KOPT-K1 (cell line): ENCODE data around the gene TBPL1.
"Not testable (repeated sequence)": the region's sequence is repeated elsewhere in the genome, so short reads cannot be mapped to it uniquely, and the experiment has no call there.

Experiments used
- H3K27ac ChIP-seq: fragments of 200-600 bp; sonication (generic); 2 replicates; pipeline ENCODE4 v1.5.1; 2016; ENCODE audit warnings: antibody characterized with exemption, mild to moderate bottlenecking, low read depth, low read length; ENCODE audit not compliant: poor library complexity, severe bottlenecking
- H3K36me3 ChIP-seq: fragments of 200-600 bp; sonication (generic); 2 replicates; pipeline ENCODE4 v1.5.1; 2017; ENCODE audit warnings: antibody characterized with exemption, mild to moderate bottlenecking, low read length, moderate library complexity; ENCODE audit not compliant: insufficient read depth
- H3K9me3 ChIP-seq: fragments of 200-600 bp; sonication (generic); 2 replicates; pipeline ENCODE4 v1.5.1; 2017; ENCODE audit warnings: antibody characterized with exemption, low read length, mild to moderate bottlenecking; ENCODE audit not compliant: insufficient read depth, poor library complexity, severe bottlenecking

The TBPL1 gene

DNA sequence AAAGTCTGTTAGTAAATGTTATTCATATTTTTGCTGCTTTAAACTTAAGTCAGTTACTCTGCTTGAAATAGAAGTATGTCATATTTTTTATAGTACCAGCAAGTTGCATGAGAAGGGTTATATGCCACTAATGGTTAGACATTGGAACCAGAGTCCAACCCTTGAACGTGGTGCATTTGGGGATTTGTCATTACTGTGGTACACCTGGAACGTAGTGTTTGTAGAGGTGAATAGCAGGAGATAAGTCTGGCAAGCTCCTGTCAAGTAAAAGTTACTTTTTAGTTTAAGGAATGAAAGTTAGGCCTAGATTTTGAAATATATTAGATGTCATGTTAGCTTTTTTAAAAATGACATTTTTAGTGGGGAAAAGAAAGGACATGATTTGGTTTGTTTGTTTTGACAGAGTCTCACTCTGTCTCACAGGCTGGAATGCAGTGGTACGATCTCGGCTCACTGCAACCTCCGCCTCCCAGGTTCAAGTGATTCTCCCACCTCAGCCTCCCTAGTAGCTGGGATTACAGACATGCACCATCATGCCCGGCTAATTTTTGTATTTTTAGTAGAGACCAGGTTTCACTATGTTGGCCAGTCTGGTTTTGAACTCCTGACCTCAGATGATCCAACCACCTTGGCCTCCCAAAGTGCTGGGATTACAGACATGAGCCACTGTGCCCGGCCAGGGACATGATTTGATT lies 26.4 kb downstream of the TBPL1 start:
- not testable (repeated sequence) for H3K36me3 ChIP-seq, H3K9me3 ChIP-seq, H3K27ac ChIP-seq

DNA sequence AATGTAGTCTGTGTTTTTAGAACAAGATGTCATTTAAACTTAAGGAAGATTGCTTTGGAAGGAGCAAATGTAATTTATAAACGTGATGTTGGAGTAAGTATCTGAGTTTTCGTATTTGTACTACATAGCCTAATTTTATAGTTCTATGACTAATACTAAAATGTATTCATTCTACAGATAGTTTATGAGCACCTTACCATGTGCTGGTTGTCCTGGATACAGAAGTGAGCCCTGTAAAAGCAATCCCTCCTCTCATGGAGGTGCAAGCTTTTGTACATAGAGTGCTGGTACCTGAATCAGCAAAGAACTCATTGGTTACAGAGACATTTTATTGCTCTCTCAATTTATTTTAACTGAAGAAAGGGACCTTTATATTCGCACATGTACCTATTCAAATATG lies 27.1 kb downstream of the TBPL1 start:
- Histone ChIP-seq H3K27ac (no peak overlapping the region), H3K36me3 (peaks cover 6% of the 10 kb centered on the region), H3K9me3 (no peaks in the 10 kb centered on the region)

DNA sequence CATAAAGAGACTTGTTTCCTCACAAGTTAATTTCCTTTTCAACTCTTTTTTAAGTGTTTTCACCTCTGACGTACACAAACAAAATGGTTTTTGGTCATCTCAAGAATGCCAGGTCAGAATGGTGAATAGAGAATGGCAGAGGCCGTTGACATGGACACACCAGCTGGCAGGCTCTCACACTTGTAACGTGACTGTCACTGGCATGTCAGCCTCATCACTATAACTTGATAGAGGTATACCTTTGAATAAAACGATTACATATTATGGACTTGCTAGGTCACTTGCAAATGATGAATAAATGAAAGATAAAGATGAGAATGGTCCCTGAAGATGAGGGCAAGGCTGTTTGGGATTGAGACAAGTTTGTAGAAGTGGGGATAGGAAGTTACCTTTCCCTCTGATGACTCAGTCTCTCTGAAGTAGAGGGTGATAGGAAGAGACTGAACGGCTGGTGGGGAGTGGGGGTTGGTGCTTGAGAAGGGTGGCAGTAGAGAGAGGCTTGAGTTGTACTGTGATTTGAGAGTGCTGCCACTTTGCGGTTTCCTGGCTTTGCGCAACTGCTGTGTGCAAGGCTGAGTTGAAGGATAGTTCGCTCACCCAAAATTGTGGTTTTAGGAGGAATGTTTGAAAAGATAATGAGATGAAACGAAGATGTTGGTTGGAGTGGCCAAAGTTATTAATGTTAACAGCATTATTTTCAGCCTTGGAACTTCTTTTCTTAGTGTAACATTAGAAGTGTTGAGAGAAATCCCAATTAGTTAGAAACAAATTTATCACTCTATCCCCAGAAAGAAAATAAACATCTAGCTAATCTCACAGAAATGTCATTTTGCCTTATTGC lies 30.3 kb downstream of the TBPL1 start:
- H3K27ac ChIP-seq, result peak overlapping the region; percentile 21
- H3K9me3 ChIP-seq, result no peaks in the 10 kb centered on the region
- peaks cover 34% of the 10 kb centered on the region for H3K36me3 ChIP-seq

DNA sequence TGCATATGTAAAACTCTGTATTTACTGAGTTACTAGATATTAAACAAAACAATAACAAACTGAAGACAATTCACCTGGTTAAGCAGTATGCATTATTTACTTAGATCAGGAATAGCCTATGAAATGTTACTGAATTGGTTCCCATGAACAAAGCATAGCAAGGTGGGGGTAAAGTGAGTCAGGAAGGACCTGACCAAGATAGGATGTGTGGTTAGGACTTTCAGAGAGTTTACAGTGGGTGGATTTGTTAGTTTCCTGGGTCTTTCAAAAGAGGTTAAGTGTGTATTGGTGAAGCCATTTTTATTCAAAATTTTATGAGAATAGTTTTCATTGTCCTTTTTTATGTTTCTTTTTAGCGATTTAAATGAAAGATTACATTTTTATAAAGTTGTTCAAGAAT lies 32.9 kb downstream of the TBPL1 start:
- no peak overlapping the region for H3K27ac ChIP-seq
- no peaks in the 10 kb centered on the region for H3K9me3 ChIP-seq
- H3K36me3 ChIP-seq, result peaks cover 40% of the 10 kb centered on the region

DNA sequence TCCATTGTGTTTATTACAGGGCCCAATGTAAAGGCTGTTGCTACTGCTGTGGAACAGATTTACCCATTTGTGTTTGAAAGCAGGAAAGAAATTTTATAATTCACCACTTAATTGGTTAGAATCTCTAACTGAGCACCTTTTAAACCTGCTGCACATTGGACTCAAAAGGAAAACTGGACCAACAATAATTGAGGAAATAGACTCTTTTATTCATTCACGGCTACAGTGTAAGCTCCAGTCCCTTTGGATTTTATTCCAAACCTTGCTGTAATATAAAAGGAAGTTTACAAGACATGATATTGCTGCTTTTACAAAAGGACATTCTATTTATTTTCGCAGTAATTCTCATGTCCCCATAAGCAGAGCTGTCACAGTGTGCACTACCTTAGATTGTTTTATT lies 33.9 kb downstream of the TBPL1 start:
- H3K9me3 ChIP-seq, result no peaks in the 10 kb centered on the region
- no peak overlapping the region for H3K27ac ChIP-seq
- H3K36me3 ChIP-seq, result peaks cover 40% of the 10 kb centered on the region

DNA sequence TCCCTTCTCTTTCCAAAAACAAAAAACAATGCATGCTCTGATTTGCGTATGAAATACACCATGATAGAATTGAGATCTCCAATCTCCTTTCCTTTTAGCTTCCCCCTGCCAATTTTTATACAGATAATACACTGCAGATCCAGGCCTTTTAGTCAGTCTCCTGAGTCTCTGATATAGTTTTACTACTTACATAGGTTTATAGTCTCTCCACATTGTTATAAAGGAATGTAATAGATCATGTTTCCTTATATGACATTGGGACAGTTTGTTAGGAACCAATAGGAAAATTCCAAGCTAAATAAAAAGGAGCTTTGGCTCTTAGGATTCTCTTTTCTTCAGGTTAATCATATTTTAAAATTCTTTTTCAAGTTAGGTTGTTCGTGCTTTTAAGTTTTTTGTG lies 36.5 kb downstream of the TBPL1 start:
- H3K9me3 ChIP-seq, result no peaks in the 10 kb centered on the region
- peaks cover 38% of the 10 kb centered on the region for H3K36me3 ChIP-seq
- no peak overlapping the region for H3K27ac ChIP-seq

DNA sequence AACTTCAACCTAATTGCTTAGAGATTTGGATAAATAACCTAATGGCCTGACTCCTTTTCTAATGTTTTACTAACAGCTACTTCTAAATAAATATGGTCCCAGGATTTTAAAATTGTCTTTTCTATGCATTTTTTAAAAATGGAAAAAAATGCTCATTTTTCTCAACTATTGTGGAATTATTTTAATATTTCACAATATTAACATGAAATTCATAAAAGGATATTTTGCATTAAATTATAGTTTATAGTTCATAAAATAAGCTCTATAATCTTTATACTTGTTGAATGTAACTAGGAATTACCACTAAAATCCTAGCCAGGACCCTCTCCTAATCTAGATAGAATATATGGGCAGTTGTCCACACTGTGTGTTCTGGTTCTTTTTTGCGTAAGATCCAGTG lies 37.3 kb downstream of the TBPL1 start:
- no peaks in the 10 kb centered on the region for H3K9me3 ChIP-seq
- peaks cover 34% of the 10 kb centered on the region for H3K36me3 ChIP-seq
- no peak overlapping the region for H3K27ac ChIP-seq

DNA sequence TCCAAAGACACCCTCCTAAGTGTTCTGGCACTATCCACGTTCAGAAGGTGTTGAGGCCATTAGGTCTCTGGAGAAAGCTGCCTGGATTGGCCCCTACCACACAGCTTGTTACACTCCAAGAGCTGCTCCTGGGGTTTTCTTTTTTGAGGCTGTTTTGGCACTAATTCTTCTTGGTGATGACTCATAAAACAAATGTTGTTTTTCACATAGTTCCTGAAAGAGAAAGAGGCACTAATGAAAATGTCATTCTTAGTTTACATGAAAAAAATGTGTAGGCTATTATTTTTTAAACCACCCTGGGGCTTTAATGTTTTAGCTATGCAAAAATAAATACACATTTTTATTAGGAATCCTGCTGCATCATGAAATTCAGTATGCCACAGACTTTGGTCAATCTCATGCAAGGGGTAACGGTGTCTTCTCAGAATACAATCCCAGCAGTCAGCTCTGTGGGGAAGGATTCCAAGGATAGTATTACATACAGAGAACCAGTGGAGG lies 38.1 kb downstream of the TBPL1 start:
- H3K27ac ChIP-seq, result no peak overlapping the region
- H3K36me3 ChIP-seq, result peaks cover 27% of the 10 kb centered on the region
- H3K9me3 ChIP-seq, result no peaks in the 10 kb centered on the region

DNA sequence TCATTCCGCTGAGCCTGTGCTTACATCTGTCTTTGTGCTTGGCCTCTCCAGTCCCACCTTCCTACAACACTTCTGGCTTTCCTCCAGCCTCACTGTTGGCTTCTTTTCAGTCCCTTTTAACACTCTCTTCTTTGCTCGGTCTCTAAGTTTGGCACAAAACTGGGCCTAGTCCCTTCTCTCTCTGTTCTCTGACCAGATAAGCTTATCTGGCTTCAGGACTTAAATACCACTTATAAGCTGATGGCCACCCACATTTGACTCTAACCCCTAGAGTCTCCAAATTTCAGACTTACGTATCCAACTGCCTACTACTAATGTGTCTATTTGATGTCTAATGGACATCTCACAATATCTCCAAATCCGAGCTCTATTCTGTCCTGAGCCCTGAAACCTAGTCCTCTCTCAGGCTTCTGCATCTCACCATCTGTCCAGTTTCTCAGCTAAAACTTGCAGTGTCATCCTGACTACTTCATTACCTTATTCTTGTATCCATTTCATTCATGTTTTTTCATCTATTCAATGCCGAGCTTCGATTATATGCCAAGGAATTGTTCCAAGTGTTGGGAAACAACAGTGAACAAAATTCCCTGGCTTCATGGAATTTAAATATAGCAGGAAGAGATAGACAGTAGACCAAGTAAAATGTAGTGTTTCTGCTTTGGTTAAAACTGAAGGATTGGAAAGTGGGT lies 40.1 kb downstream of the TBPL1 start:
- Histone ChIP-seq H3K27ac (no peak overlapping the region), H3K36me3 (peaks cover 8% of the 10 kb centered on the region; the same call in 1 of the 2 replicates), H3K9me3 (no peaks in the 10 kb centered on the region)

DNA sequence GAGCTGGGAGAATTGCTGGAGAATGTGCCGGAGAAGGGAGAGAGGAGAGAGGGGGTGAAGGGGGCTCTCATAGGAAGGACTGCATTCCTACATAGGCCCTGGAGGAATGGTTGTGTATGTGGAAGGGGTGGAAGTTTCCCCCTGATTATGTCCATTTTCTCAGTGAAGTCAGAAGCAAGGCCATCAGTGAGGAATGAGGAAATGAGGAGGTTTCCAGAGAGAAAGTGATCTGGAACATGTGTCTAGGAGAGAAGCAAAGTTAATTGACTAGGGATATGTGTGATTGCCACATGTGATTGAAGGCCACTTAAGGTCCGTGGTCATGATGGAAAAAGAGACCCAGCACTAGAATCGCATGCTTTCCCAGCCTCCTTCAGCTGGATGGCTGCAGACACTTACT lies 42.3 kb downstream of the TBPL1 start:
- no peak overlapping the region for H3K27ac ChIP-seq
- no peaks in the 10 kb centered on the region for H3K9me3 ChIP-seq
- H3K36me3 ChIP-seq, result no peaks in the 10 kb centered on the region

DNA sequence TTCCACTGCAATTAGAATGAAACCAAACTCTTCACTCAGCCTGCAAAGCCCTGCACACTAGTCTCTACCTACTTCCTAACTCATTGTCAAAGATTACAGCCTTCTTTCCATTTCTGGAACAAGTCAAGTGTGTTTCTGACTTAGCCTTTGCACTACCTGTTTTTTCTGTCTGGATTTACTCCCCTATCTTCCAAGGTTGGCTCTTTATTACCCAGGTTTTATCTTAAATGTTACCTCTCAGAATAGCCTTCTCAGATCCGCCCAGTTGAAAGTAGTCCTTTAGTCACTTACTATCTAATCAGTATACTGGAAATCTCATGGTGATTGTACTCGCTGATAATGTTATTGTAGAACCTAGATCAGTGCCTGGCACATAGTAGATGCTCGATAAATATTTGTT lies 42.7 kb downstream of the TBPL1 start:
- Histone ChIP-seq H3K36me3 (no peaks in the 10 kb centered on the region), H3K9me3 (no peaks in the 10 kb centered on the region), H3K27ac (no peak overlapping the region)

DNA sequence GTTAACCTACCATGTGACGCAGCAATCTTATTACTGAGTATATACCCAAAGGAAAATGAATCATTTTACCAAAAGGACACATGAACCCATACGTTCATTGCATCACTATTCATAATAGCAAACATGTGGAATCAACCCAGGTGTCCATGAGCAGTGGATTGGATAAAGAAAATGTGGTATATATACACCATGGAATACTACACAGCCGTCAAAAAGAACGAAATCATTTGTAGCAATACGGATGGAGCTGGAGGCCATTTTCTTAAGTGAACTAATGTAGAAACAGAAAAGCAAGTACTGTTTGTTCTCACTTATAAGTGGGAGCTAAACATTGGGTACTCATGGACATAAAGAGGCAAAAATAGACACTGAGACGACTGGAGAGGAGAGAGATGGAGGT lies 44.2 kb downstream of the TBPL1 start:
- Histone ChIP-seq H3K27ac (no peak overlapping the region), H3K9me3 (no peaks in the 10 kb centered on the region), H3K36me3 (no peaks in the 10 kb centered on the region)

DNA sequence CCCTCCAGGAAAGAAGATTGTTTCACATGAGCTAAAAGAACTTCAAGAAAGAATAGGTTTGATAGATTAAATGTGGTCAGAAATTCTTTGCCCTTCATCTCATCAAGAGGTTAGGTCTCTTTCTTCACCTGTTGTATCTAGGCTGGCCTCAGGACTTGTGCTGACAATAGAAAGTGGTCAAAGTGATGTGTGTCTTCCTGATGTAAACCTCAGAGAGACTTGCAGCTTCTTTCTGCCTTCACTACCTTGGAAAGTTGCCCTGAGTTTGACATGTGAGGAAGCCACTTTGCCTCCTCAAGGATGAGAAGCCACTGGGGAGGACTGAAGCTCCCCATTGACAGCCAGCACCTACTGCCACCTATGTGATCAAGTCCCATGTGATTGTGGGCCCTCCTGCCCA lies 46.3 kb downstream of the TBPL1 start:
- H3K36me3 ChIP-seq, result no peaks in the 10 kb centered on the region
- H3K9me3 ChIP-seq, result no peaks in the 10 kb centered on the region
- H3K27ac ChIP-seq, result no peak overlapping the region

DNA sequence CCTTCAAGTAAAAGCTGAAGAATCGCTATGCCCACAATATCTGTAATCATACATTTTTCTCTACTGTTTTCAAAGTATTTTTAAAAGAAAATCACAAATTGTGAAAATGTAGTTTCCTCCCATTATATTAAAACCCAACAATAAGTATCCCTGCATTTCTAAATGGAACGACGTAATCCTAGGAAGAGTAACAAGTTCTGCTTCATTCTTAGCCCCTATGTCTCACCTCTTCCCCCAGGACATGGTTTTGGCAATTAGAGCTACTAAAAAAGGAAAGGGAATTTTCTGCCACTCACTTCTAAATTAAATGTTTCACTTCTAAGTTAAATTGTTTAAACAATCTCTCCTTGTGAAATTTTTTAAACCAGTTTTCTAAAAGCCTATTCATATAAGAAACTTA lies 47.4 kb downstream of the TBPL1 start:
- Histone ChIP-seq H3K9me3 (no peaks in the 10 kb centered on the region), H3K27ac (no peak overlapping the region), H3K36me3 (no peaks in the 10 kb centered on the region)

DNA sequence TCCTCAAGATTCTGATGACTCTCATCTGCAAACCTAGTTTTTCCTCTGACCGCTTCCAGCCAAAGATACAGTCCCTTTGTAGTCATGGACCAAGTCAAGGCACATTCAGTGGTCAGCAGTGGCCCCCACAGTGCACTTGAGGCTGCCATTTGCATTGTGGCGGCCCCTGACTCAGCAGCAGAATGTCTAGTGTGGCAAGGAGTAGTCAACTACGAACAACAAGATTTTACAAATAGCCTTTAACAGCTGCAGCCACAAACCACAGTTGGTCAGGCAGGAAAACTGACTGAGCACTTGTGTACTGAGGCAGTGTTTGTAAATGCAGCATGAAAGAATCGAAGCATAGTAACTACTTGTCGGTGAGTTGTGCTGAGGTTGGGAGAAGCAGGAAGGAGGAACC lies 49.8 kb downstream of the TBPL1 start:
- Histone ChIP-seq H3K9me3 (no peaks in the 10 kb centered on the region), H3K36me3 (no peaks in the 10 kb centered on the region), H3K27ac (no peak overlapping the region)
